ENCODE measurements around the gene GABARAP.
A peak's percentile ranks its signal among the peaks of the same experiment; 100 is the strongest.
"Not testable (repeated sequence)": the region's sequence is repeated elsewhere in the genome, so short reads cannot be mapped to it uniquely, and the experiment has no call there.

Gene GABARAP

GRCh38 chr17:7246779-7247178, 4.5 kb upstream of the GABARAP start:
- no peak overlapping the region for H3K27ac ChIP-seq (ENCODE audit: low read depth, low read length)
- H3K36me3 ChIP-seq (ENCODE audit: control insufficient read depth, insufficient read depth, low read length) = peaks cover 3% of the 10 kb centered on the region
- no peak for DNase-seq
- H3K27me3 ChIP-seq (ENCODE audit: insufficient read depth, low read length, poor library complexity) = no peaks in the 10 kb centered on the region
- no peak overlapping the region for H4K5ac ChIP-seq (ENCODE audit: low read length)
- no peak overlapping the region for H4K8ac ChIP-seq (ENCODE audit: low read depth, low read length)
- H3K4me3 ChIP-seq (ENCODE audit: low read length) = no peak overlapping the region
- H2BK120ac ChIP-seq (ENCODE audit: low read depth, low read length) = no peak overlapping the region
- H3K79me1 ChIP-seq (ENCODE audit: low read length) = peaks cover 8% of the 10 kb centered on the region
- H3K9ac ChIP-seq (ENCODE audit: low read length) = no peak overlapping the region
- no peak overlapping the region for H3K23ac ChIP-seq (ENCODE audit: low read length)
- H3K4me2 ChIP-seq (ENCODE audit: low read length) = no peak overlapping the region
- no CpG with 5 or more reads among the region's 5 CpGs for WGBS (ENCODE audit: extremely low coverage, insufficient coverage, low lambda C conversion rate)
- H3K18ac ChIP-seq (ENCODE audit: low read length) = no peak overlapping the region
- peaks cover 3% of the 10 kb centered on the region for H3K4me1 ChIP-seq (ENCODE audit: control insufficient read depth, low read depth, low read length)
- no peak overlapping the region for H2BK5ac ChIP-seq (ENCODE audit: low read length)
- H3K4ac ChIP-seq (ENCODE audit: low read depth, low read length) = no peak overlapping the region
- H2BK15ac ChIP-seq (replicated peaks; ENCODE audit: low read depth) = no peak overlapping the region
- no peak overlapping the region for H3K56ac ChIP-seq (ENCODE audit: low read length)
- H2AK5ac ChIP-seq (ENCODE audit: low read length) = no peak overlapping the region
- H3K79me2 ChIP-seq (ENCODE audit: control insufficient read depth, insufficient read depth, low read length) = peaks cover 39% of the 10 kb centered on the region

DNA sequence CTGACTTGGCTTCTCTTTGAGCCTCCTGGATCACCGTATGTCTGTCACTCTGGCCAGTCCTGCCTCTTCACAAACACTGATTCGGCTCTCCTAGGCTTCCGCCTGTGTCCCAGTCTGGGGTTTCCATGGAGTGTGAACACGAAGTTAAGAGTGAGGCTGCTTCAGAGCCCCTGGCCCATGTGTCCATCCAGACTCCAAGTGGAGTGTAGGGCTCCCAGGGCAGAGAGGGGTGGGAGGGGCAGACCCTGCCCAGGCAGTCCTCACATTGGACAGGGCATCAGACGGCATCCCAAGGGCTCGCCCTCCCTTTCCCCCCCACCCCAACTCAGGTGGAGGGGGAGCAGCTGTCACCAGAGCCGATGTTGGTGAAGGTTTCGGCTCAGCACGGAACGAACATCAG, 1.6 kb upstream of the GABARAP start:
- not testable (repeated sequence) for H3K4me3 ChIP-seq (ENCODE audit: low read length); H4K5ac ChIP-seq (ENCODE audit: low read length); DNase-seq; H3K36me3 ChIP-seq (ENCODE audit: control insufficient read depth, insufficient read depth, low read length); H3K23ac ChIP-seq (ENCODE audit: low read length); H3K9ac ChIP-seq (ENCODE audit: low read length); H3K27ac ChIP-seq (ENCODE audit: low read depth, low read length); H3K4me1 ChIP-seq (ENCODE audit: control insufficient read depth, low read depth, low read length); H2BK120ac ChIP-seq (ENCODE audit: low read depth, low read length); H2BK5ac ChIP-seq (ENCODE audit: low read length); H2BK15ac ChIP-seq (replicated peaks; ENCODE audit: low read depth); H3K27me3 ChIP-seq (ENCODE audit: insufficient read depth, low read length, poor library complexity); H4K8ac ChIP-seq (ENCODE audit: low read depth, low read length); H3K56ac ChIP-seq (ENCODE audit: low read length); H3K4me2 ChIP-seq (ENCODE audit: low read length); H2AK5ac ChIP-seq (ENCODE audit: low read length); H3K18ac ChIP-seq (ENCODE audit: low read length); H3K4ac ChIP-seq (ENCODE audit: low read depth, low read length)
- Histone ChIP-seq H3K79me1 (ENCODE audit: low read length) (peaks cover 13% of the 10 kb centered on the region), H3K79me2 (ENCODE audit: control insufficient read depth, insufficient read depth, low read length) (peaks cover 36% of the 10 kb centered on the region)
- WGBS (ENCODE audit: extremely low coverage, insufficient coverage, low lambda C conversion rate) = no CpG with 5 or more reads among the region's 10 CpGs

GRCh38 chr17:7243453-7243729, 1.1 kb upstream of the GABARAP start:
- peaks cover 35% of the 10 kb centered on the region for H3K79me2 ChIP-seq (ENCODE audit: control insufficient read depth, insufficient read depth, low read length)
- H3K4ac ChIP-seq (ENCODE audit: low read depth, low read length) = no peak overlapping the region
- peak overlapping the region; percentile 85 for H3K9ac ChIP-seq (ENCODE audit: low read length)
- no peak overlapping the region for H2BK5ac ChIP-seq (ENCODE audit: low read length)
- peak overlapping the region; percentile 88 for H3K4me2 ChIP-seq (ENCODE audit: low read length)
- WGBS (ENCODE audit: extremely low coverage, insufficient coverage, low lambda C conversion rate) = no CpG with 5 or more reads among the region's 2 CpGs
- no peak overlapping the region for H2AK5ac ChIP-seq (ENCODE audit: low read length)
- no peak overlapping the region for H4K5ac ChIP-seq (ENCODE audit: low read length)
- no peak for DNase-seq
- H3K27me3 ChIP-seq (ENCODE audit: insufficient read depth, low read length, poor library complexity) = no peaks in the 10 kb centered on the region
- no peak overlapping the region for H2BK120ac ChIP-seq (ENCODE audit: low read depth, low read length)
- H3K27ac ChIP-seq (ENCODE audit: low read depth, low read length) = no peak overlapping the region
- H4K8ac ChIP-seq (ENCODE audit: low read depth, low read length) = no peak overlapping the region
- peaks cover 12% of the 10 kb centered on the region for H3K79me1 ChIP-seq (ENCODE audit: low read length)
- H3K4me3 ChIP-seq (ENCODE audit: low read length) = no peak overlapping the region
- peaks cover 6% of the 10 kb centered on the region for H3K36me3 ChIP-seq (ENCODE audit: control insufficient read depth, insufficient read depth, low read length)
- H2BK15ac ChIP-seq (replicated peaks; ENCODE audit: low read depth) = no peak overlapping the region
- peak overlapping the region; percentile 88 for H3K56ac ChIP-seq (ENCODE audit: low read length)
- no peak overlapping the region for H3K18ac ChIP-seq (ENCODE audit: low read length)
- no peak overlapping the region for H3K23ac ChIP-seq (ENCODE audit: low read length)
- peaks cover 7% of the 10 kb centered on the region for H3K4me1 ChIP-seq (ENCODE audit: control insufficient read depth, low read depth, low read length)

DNA sequence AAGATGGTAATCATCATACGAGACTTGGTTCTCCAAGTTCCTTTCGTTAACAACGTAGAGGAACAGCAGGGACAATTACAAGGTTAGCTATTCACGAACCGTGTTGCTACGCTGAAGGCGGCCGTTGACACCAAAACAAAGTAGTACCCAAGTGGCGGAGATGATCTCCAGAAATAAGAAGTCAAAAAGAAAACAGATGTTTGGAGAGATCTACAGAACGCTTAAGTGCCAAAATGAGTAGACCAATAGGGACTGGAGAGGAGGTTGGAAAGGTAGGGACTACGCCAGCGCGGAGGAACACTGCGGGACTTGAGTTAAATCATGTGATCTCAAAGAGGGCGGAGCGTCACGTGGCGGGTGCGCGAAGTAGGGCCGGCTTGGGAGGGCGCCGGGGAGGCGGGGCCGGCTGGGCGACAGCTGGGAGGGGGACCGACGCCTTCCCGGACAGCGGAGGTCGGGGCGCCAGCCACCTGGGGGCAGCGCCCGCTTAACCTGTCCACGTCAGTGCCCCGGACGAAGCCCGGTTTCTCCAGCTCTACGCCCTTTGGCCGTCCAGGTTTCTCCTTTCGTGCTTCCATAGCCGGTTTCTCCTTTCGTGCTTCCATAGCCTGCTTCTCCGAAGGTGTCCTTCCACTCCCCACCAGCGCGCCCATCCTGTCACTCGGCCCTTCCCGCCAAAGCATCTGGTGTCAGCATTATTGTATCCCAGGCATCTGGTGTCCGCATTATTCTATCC, 636 bp upstream of the GABARAP start:
- WGBS (ENCODE audit: extremely low coverage, insufficient coverage, low lambda C conversion rate) = no CpG with 5 or more reads among the region's 49 CpGs
- H2AK5ac ChIP-seq (ENCODE audit: low read length) = no peak overlapping the region
- H2BK120ac ChIP-seq (ENCODE audit: low read depth, low read length) = no peak overlapping the region
- peak overlapping the region; percentile 69 for H3K4me3 ChIP-seq (ENCODE audit: low read length)
- H4K5ac ChIP-seq (ENCODE audit: low read length) = no peak overlapping the region
- H3K79me1 ChIP-seq (ENCODE audit: low read length) = peaks cover 12% of the 10 kb centered on the region
- peak overlapping the region; percentile 97 for H3K56ac ChIP-seq (ENCODE audit: low read length)
- peak overlapping the region; percentile 10 for H3K18ac ChIP-seq (ENCODE audit: low read length)
- H2BK5ac ChIP-seq (ENCODE audit: low read length) = peak overlapping the region; percentile 72
- H3K23ac ChIP-seq (ENCODE audit: low read length) = no peak overlapping the region
- no peak overlapping the region for H2BK15ac ChIP-seq (replicated peaks; ENCODE audit: low read depth)
- H3K36me3 ChIP-seq (ENCODE audit: control insufficient read depth, insufficient read depth, low read length) = peaks cover 6% of the 10 kb centered on the region
- peaks cover 7% of the 10 kb centered on the region for H3K4me1 ChIP-seq (ENCODE audit: control insufficient read depth, low read depth, low read length)
- H3K27ac ChIP-seq (ENCODE audit: low read depth, low read length) = peak overlapping the region; percentile 87
- H3K4ac ChIP-seq (ENCODE audit: low read depth, low read length) = no peak overlapping the region
- H3K27me3 ChIP-seq (ENCODE audit: insufficient read depth, low read length, poor library complexity) = no peaks in the 10 kb centered on the region
- DNase-seq = peak; percentile 98
- no peak overlapping the region for H4K8ac ChIP-seq (ENCODE audit: low read depth, low read length)
- H3K4me2 ChIP-seq (ENCODE audit: low read length) = peak overlapping the region; percentile 90
- peaks cover 32% of the 10 kb centered on the region for H3K79me2 ChIP-seq (ENCODE audit: control insufficient read depth, insufficient read depth, low read length)
- H3K9ac ChIP-seq (ENCODE audit: low read length) = peak overlapping the region; percentile 94

DNA sequence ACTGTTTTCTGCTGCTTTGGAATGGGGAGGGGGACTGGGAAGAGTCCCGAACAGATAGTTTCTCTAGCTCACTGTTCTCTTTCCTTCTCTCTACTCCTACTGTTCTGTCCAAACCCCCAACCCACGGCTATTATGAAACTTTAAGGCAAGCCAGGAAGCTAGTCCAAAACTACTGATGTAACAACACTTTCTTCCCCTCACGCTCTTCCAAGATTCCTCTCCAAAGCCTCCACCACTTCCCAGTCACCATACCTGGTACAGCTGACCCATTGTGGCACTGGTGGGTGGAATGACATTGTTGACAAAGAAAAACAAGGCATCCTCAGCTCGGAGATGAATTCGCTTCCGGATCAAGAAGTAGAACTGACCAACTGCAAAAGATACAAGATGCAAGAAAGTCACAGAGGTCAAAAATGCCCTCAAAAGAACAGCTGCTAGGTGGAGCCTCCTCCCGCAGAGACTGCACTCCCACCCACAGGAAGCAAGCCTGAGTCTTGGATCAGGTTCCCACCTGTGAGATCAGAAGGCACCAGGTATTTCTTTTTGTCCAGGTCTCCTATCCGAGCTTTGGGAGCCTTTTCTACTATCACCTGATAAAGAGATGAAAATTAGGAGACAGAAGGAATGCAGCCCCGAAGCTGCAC, 1.0 kb downstream of the GABARAP start:
- peak overlapping the region; percentile 39 for H3K4ac ChIP-seq (ENCODE audit: low read depth, low read length)
- peaks cover 14% of the 10 kb centered on the region for H3K79me1 ChIP-seq (ENCODE audit: low read length)
- H2BK15ac ChIP-seq (replicated peaks; ENCODE audit: low read depth) = no peak overlapping the region
- H3K9ac ChIP-seq (ENCODE audit: low read length) = peak overlapping the region; percentile 100
- no peaks in the 10 kb centered on the region for H3K27me3 ChIP-seq (ENCODE audit: insufficient read depth, low read length, poor library complexity)
- no peak overlapping the region for H2BK5ac ChIP-seq (ENCODE audit: low read length)
- H2AK5ac ChIP-seq (ENCODE audit: low read length) = no peak overlapping the region
- H3K4me1 ChIP-seq (ENCODE audit: control insufficient read depth, low read depth, low read length) = peaks cover 9% of the 10 kb centered on the region
- H3K23ac ChIP-seq (ENCODE audit: low read length) = peak overlapping the region; percentile 15
- H3K18ac ChIP-seq (ENCODE audit: low read length) = no peak overlapping the region
- peaks cover 11% of the 10 kb centered on the region for H3K36me3 ChIP-seq (ENCODE audit: control insufficient read depth, insufficient read depth, low read length)
- H3K4me2 ChIP-seq (ENCODE audit: low read length) = peak overlapping the region; percentile 99
- H3K79me2 ChIP-seq (ENCODE audit: control insufficient read depth, insufficient read depth, low read length) = peaks cover 41% of the 10 kb centered on the region
- H2BK120ac ChIP-seq (ENCODE audit: low read depth, low read length) = no peak overlapping the region
- no peak overlapping the region for H4K8ac ChIP-seq (ENCODE audit: low read depth, low read length)
- H3K56ac ChIP-seq (ENCODE audit: low read length) = peak overlapping the region; percentile 100
- no CpG with 5 or more reads among the region's 9 CpGs for WGBS (ENCODE audit: extremely low coverage, insufficient coverage, low lambda C conversion rate)
- H3K4me3 ChIP-seq (ENCODE audit: low read length) = peak overlapping the region; percentile 57
- no peak for DNase-seq
- no peak overlapping the region for H3K27ac ChIP-seq (ENCODE audit: low read depth, low read length)
- H4K5ac ChIP-seq (ENCODE audit: low read length) = no peak overlapping the region
